DMS53 (cell line): ENCODE results near the gene NFXL1.

ENCODE experiments used
- DNase-seq: peaks from one replicate; lab custom pipeline; 2025; lab: John Stamatoyannopoulos, UW

NFXL1 gene

GRCh38 chr4:47831026-47831679, 83.2 kb downstream of the NFXL1 start:
- DNase-seq = peak; percentile 70

GRCh38 chr4:47830265-47831025, 83.9 kb downstream of the NFXL1 start:
- DNase-seq = peak; percentile 61

- DNase-seq = no peak
Measured at GRCh38 chr4:47829438-47829837, 84.9 kb downstream of the NFXL1 start.

GRCh38 chr4:47827343-47828047, 86.9 kb downstream of the NFXL1 start:
- DNase-seq = peak; percentile 21

DNA sequence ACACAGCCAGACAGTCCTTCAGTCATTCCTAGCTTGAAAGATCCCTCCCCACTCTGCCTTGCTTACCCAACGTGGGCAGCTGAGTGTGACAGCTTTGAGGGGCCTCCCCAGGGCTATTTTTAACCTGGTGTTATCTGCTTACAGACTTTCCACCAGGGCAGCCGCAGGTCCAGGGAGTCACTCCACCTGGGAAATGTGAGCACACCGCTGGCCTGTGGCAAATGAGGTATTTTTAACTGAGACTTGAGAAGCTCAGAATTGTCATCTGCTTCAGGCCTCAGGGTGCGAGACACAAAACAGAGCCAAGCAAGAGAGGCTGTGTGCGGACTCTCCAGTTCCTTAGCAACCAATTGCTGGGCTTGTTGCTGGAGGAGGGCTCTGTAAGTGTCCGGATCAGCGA, 89.5 kb downstream of the NFXL1 start:
- DNase-seq = no peak

- no peak for DNase-seq
Measured at GRCh38 chr4:47819178-47819577, 95.2 kb downstream of the NFXL1 start.

DNA sequence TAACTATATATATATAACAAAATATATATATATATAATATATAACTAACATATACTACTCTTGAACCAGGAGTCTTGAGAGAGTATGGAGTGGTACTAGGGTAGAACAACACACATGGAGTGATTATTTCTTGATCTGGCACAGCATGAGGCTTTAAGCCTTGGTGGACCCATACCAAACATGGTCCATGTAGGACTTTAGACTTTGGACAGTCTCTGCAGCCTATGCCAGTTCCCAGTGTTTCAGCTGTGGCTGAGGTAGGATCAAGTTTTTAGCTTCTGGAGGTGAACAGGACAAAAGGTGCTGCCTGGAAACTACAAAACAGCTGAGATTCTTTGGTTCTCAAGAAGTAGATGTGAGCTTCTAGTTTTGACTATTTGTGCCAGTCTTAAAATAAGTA, 97.1 kb downstream of the NFXL1 start:
- DNase-seq = no peak

GRCh38 chr4:47816748-47817147, 97.6 kb downstream of the NFXL1 start:
- DNase-seq = no peak

DNA sequence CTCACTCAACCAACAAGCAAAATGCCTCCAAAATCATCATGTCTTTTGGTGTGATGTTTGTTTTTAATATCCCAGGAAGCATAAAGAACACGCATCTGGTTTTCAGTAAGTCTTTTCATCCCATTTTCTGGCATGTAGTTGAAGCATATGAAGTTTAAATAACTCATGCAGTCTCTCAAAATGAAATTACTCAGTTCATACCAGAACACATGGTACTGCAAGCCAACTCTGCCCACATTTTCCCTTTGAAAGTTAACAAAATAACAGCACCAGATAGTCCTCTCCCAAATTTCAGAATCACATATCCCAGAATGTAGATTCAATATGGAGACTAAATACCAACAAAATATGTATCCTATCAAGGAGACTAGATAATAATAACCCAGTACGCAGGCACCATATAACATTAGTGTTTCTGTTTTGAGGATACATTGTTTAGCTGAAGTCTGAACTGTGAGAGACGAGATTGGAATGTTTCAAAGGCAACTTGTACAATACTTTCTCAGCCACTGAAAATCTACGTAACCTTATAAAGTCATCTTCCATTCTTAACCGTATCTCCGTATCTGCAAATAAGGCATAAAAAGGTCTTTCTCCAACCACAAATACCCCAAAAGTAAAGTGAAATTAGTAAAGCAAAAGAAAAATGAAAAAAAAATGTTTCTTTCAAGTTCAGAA, 99.6 kb downstream of the NFXL1 start:
- DNase-seq = no peak

GRCh38 chr4:47809654-47810203, 104.7 kb downstream of the NFXL1 start:
- no peak for DNase-seq

DNA sequence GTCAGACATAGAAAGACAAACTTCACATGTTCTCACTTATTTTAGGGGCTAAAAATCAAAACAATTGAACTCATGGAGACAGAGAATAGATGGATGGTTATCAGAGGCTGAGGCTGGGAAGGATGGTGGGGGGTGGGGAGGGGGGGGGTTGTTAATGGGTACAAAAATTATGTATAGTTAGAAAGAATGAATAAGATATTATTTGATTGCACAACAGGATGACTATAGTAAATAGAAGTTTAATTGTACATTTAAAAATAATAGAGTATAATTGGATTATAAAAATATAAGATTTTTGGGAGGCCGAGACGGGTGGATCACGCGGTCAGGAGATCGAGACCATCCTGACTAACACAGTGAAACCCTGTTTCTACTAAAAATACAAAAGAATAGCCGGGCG, 109.8 kb downstream of the NFXL1 start:
- DNase-seq = no peak

GRCh38 chr4:47801481-47802002, 112.8 kb downstream of the NFXL1 start:
- no peak for DNase-seq

DNA sequence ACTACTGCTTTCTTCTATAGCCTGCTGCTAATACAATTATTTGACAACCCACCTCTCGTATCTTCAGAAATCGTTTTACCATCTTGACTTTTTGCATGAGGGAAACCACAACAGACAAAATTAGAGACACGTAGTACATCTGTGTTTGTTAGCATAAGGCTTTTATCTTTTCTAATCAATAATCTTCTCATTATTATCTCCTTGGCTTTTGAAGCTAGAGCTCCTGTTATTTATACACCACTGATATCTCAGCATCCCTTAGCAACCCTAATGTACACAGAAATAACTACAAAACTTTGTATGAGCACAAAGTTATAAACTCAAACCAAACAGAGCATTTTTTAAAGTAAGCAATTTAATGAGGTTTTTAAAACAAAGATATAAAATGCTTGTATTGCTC, 116.2 kb downstream of the NFXL1 start:
- no peak for DNase-seq
